Stomach (tissue), 9 donors: ENCODE results near the gene OR52H1. TPM values are rescaled to one million over a fixed set of nuclear protein-coding genes. Genes with fewer than 3 reads are reported as not detected.

ENCODE experiments used
- DNase-seq, 2 donors: peaks; one replicate each; pipeline versions ENCODE4 v3.0.0 to v3.0.0-alpha.2; 2013 to 2019
- H3K27ac ChIP-seq, 5 donors: fragments of 200-600 bp in 4 of 5; sonication (generic) in 4 of 5; one replicate each; pipeline ENCODE4 v1.5.1; 2013 to 2019; ENCODE audit warnings: mild to moderate bottlenecking in 1 of 5, moderate library complexity in 1 of 5
- H3K27me3 ChIP-seq, 3 donors: fragments of 200-600 bp; sonication (generic); one replicate each; pipeline ENCODE4 v1.5.1; 2017 to 2019; ENCODE audit warnings: mixed run types in 1 of 3
- H3K36me3 ChIP-seq, 4 donors: fragments of 200-600 bp; sonication (generic); 1 replicate in 3 of 4; 2 replicates in 1 of 4; pipeline ENCODE4 v1.5.1; 2016 to 2019
- H3K4me1 ChIP-seq, 4 donors: fragments of 200-600 bp; sonication (generic); one replicate each; pipeline ENCODE4 v1.5.1; 2016 to 2019
- H3K4me3 ChIP-seq, 4 donors: fragments of 200-600 bp; sonication (generic) in 3 of 4; one replicate each; pipeline ENCODE4 v1.5.1; 2016 to 2019; ENCODE audit warnings: mild to moderate bottlenecking in 1 of 4
- H3K9me3 ChIP-seq, 4 donors: fragments of 200-600 bp; sonication (generic); one replicate each; pipeline ENCODE4 v1.5.1; 2016 to 2019
- CTCF ChIP-seq, 7 experiments: fragments of 450-650 bp in 4 of 7; fragments of 200-600 bp in 3 of 7; sonication (generic) in 3 of 7; IDR thresholded peaks; one replicate each; pipeline ENCODE4 v1.5.1; 2016 to 2019; ENCODE audit warnings: antibody characterized with exemption in 7 of 7, control low read depth in 2 of 7, mild to moderate bottlenecking in 1 of 7
- EP300 ChIP-seq: sonication (generic); formaldehyde crosslinking; IDR thresholded peaks from one replicate; pipeline ENCODE4 v1.6.1; 2017; ENCODE audit warnings: antibody characterized with exemption
- POLR2A ChIP-seq, 4 donors: fragments of 450-650 bp; IDR thresholded peaks; one replicate each; pipeline ENCODE4 v1.6.1; 2016; ENCODE audit warnings: antibody characterized with exemption in 4 of 4, control low read depth in 2 of 4, mild to moderate bottlenecking in 1 of 4, moderate library complexity in 1 of 4
- POLR2AphosphoS5 ChIP-seq, 3 donors: sonication (generic); formaldehyde crosslinking; IDR thresholded peaks; one replicate each; pipeline ENCODE4 v1.6.1; 2016; ENCODE audit warnings: antibody characterized with exemption in 3 of 3
- WGBS, 5 donors: extraction: QIAGEN DNeasy Blood & Tissue Kit in 3 of 5; methylation state at CpG; one replicate each; pipeline versions ENCODE4 v1.1.5 to v1.1.7; 2013 to 2018; 5-methylcytosine and 5-hydroxymethylcytosine counted together
- intact Hi-C: fragments of 100-400 bp; cut with DNase I; formaldehyde crosslinking; loops from one replicate; pipeline ENCODE4 v1.15.1; 2023; ENCODE audit warnings: low total_unique reads
- polyA plus RNA-seq, 3 donors: library from polyadenylated mRNA; stranded (reverse); fragments of 200-250 nt; gene quantifications; one replicate each; pipeline ENCODE4 v1.2.3, GENCODE V29; 2013
- total RNA-seq, 5 donors: library from RNA; depleted of rRNA; stranded (reverse); fragments of >200 nt; gene quantifications; one replicate each; pipeline versions ENCODE4 v1.1.0 to v1.2.3, GENCODE V29; 2014 to 2016
- donor health status: healthy with polysubstance abuse.
- donor health status: Bipolar disorder and iron deficiency.
- donor health status: healthy.

The OR52H1 gene
- total and polyA plus RNA-seq, 8 donors: 0.58 to 21.0 (median 1.3) TPM; not detected in 5

- DNase-seq: no peak
- no peak for TF ChIP-seq CTCF (IDR thresholded peaks at IDR 0.05)
- no peak for TF ChIP-seq POLR2AphosphoS5 (IDR thresholded peaks at IDR 0.05)
- TF ChIP-seq EP300: no peak
- TF ChIP-seq POLR2A (IDR thresholded peaks at IDR 0.05): no peak
- no peaks in the 10 kb centered on the region for H3K9me3 ChIP-seq
- no peaks in the 10 kb centered on the region for H3K36me3 ChIP-seq
- H3K27ac ChIP-seq: no peak overlapping the region
- H3K4me3 ChIP-seq: no peak overlapping the region
- H3K27me3 ChIP-seq: no peaks in the 10 kb centered on the region
- intact Hi-C loops: no loop called here
- H3K4me1 ChIP-seq: no peaks in the 10 kb centered on the region
These were observed 28.8 kb upstream of the OR52H1 start for GRCh38 chr11:5577101-5577500.

GRCh38 chr11:5575152-5575551, 26.8 kb upstream of the OR52H1 start:
- H3K36me3 ChIP-seq: no peaks in the 10 kb centered on the region
- H3K9me3 ChIP-seq: no peaks in the 10 kb centered on the region
- no peak for DNase-seq
- TF ChIP-seq EP300 (no peak), POLR2AphosphoS5 (IDR thresholded peaks at IDR 0.05) (no peak), CTCF (IDR thresholded peaks at IDR 0.05) (no peak), POLR2A (IDR thresholded peaks at IDR 0.05) (no peak)
- WGBS, 5 donors: 63 to 72% (median 68%) methylated on average over 4 of the region's 4 CpGs
- no peak overlapping the region for H3K27ac ChIP-seq
- no peaks in the 10 kb centered on the region for H3K27me3 ChIP-seq
- intact Hi-C loops: no loop called here
- no peaks in the 10 kb centered on the region for H3K4me1 ChIP-seq
- no peak overlapping the region for H3K4me3 ChIP-seq

- Histone ChIP-seq H3K27me3 (no peaks in the 10 kb centered on the region), H3K9me3 (no peaks in the 10 kb centered on the region), H3K36me3 (no peaks in the 10 kb centered on the region), H3K27ac (no peak overlapping the region), H3K4me1 (no peaks in the 10 kb centered on the region), H3K4me3 (no peak overlapping the region)
- intact Hi-C loops: no loop called here
- no peak for DNase-seq
- TF ChIP-seq POLR2AphosphoS5 (IDR thresholded peaks at IDR 0.05): no peak
- no peak for TF ChIP-seq CTCF (IDR thresholded peaks at IDR 0.05)
- WGBS, 5 donors: 85 to 92% (median 91%) methylated on average over 2 of the region's 2 CpGs
These were observed 26.3 kb upstream of the OR52H1 start for GRCh38 chr11:5574654-5575053.

GRCh38 chr11:5564259-5565019, 16.1 kb upstream of the OR52H1 start:
- Histone ChIP-seq H3K27me3 (no peaks in the 10 kb centered on the region), H3K4me3 (no peak overlapping the region), H3K9me3 (no peaks in the 10 kb centered on the region), H3K36me3 (no peaks in the 10 kb centered on the region), H3K27ac (no peak overlapping the region), H3K4me1 (no peaks in the 10 kb centered on the region)
- TF ChIP-seq EP300 (no peak), CTCF (IDR thresholded peaks at IDR 0.05) (no peak), POLR2A (IDR thresholded peaks at IDR 0.05) (no peak), POLR2AphosphoS5 (IDR thresholded peaks at IDR 0.05) (no peak)
- 71 to 84% (median 76%) methylated on average over 1 of the region's 1 CpG for WGBS, 5 donors
- no peak for DNase-seq
- intact Hi-C loops: no loop called here
